ENCODE results near the gene COX5A. TPM values are rescaled to one million over a fixed set of nuclear protein-coding genes. Genes with fewer than 3 reads are reported as not detected.

The COX5A gene
- total RNA-seq, 2 experiments from 2014 or later = 168 to 391 TPM

- CTCF ChIA-PET (ENCODE audit: unreplicated experiment) = no interaction called here
These were observed 26.9 kb upstream of the COX5A start for GRCh38 chr15:74964794-74965193.

GRCh38 chr15:74963213-74963612 lies 25.3 kb upstream of the COX5A start:
- ChIA-PET POLR2A (interaction anchor here (0.6 kb wide), 1 partner anchor 47 kb away, joined by 3 read pairs; no protein-coding TSS in a partner anchor), CTCF (ENCODE audit: unreplicated experiment) (no interaction called here)
- Histone ChIP-seq H3K4me2 (ENCODE audit: low read length) (no peak overlapping the region), H3K9me3 (ENCODE audit: low read length) (no peaks in the 10 kb centered on the region), H3K4me3 (ENCODE audit: low read depth, low read length, poor library complexity, severe bottlenecking) (no peak overlapping the region), H3K9me2 (ENCODE audit: insufficient read depth, low read length) (no peaks in the 10 kb centered on the region), H4K20me1 (ENCODE audit: insufficient read depth, low read length) (no peaks in the 10 kb centered on the region), H3K27ac (ENCODE audit: low read depth, low read length, poor library complexity, severe bottlenecking) (no peak overlapping the region), H2AFZ (ENCODE audit: low read length) (no peak overlapping the region), H3K4me1 (ENCODE audit: insufficient read depth, low read length, poor library complexity, severe bottlenecking) (peaks cover 29% of the 10 kb centered on the region), H3K79me2 (ENCODE audit: insufficient read depth, low read depth, low read length) (no peaks in the 10 kb centered on the region), H3K36me3 (ENCODE audit: insufficient read depth, low read length) (no peaks in the 10 kb centered on the region)
- DNase-seq (ENCODE audit: low spot score) = no peak
- TF ChIP-seq EZH2phosphoT487 (IDR thresholded peaks at IDR 0.05; ENCODE audit: borderline replicate concordance, low read depth, low read length) (no peak), CTCF (conservative IDR thresholded peaks at IDR 0.05; ENCODE audit: low read length) (no peak)
- intact Hi-C loops (cut with micrococcal nuclease; ENCODE audit: unreplicated experiment) = loop anchor here (5.0 kb wide), 1 partner anchor 216 kb away; the partner anchor contains the start of gene CYP1A2
- BruUV-seq (replicated peaks) = no TSS peak

More at GRCh38 chr15:74964794-74965193, 26.9 kb upstream of the COX5A start:
- Histone ChIP-seq H3K79me2 (ENCODE audit: insufficient read depth, low read depth, low read length) (no peaks in the 10 kb centered on the region), H3K4me2 (ENCODE audit: low read length) (no peak overlapping the region), H4K20me1 (ENCODE audit: insufficient read depth, low read length) (no peaks in the 10 kb centered on the region), H3K9me2 (ENCODE audit: insufficient read depth, low read length) (no peaks in the 10 kb centered on the region), H3K4me1 (ENCODE audit: insufficient read depth, low read length, poor library complexity, severe bottlenecking) (peaks cover 24% of the 10 kb centered on the region), H3K27ac (ENCODE audit: low read depth, low read length, poor library complexity, severe bottlenecking) (no peak overlapping the region), H3K9me3 (ENCODE audit: low read length) (no peaks in the 10 kb centered on the region), H3K4me3 (ENCODE audit: low read depth, low read length, poor library complexity, severe bottlenecking) (no peak overlapping the region), H3K36me3 (ENCODE audit: insufficient read depth, low read length) (no peaks in the 10 kb centered on the region), H2AFZ (ENCODE audit: low read length) (no peak overlapping the region)
- BruUV-seq (replicated peaks) = no TSS peak
- POLR2A ChIA-PET = no interaction called here
- intact Hi-C loops (cut with micrococcal nuclease; ENCODE audit: unreplicated experiment) = loop anchor here (5.0 kb wide), 1 partner anchor 217 kb away; the partner anchor contains the start of gene CYP1A2
- no peak for TF ChIP-seq CTCF (conservative IDR thresholded peaks at IDR 0.05; ENCODE audit: low read length)
- TF ChIP-seq EZH2phosphoT487 (IDR thresholded peaks at IDR 0.05; ENCODE audit: borderline replicate concordance, low read depth, low read length) = no peak
- DNase-seq (ENCODE audit: low spot score) = no peak

- H4K20me1 ChIP-seq (ENCODE audit: insufficient read depth, low read length) = no peaks in the 10 kb centered on the region
- H3K4me1 ChIP-seq (ENCODE audit: insufficient read depth, low read length, poor library complexity, severe bottlenecking) = peaks cover 28% of the 10 kb centered on the region
- H3K4me2 ChIP-seq (ENCODE audit: low read length) = no peak overlapping the region
- BruUV-seq (replicated peaks) = no TSS peak
- TF ChIP-seq EZH2phosphoT487 (IDR thresholded peaks at IDR 0.05; ENCODE audit: borderline replicate concordance, low read depth, low read length) = no peak
- TF ChIP-seq CTCF (conservative IDR thresholded peaks at IDR 0.05; ENCODE audit: low read length) = no peak
- no peak for DNase-seq (ENCODE audit: low spot score)
- no peaks in the 10 kb centered on the region for H3K9me3 ChIP-seq (ENCODE audit: low read length)
- H3K27ac ChIP-seq (ENCODE audit: low read depth, low read length, poor library complexity, severe bottlenecking) = no peak overlapping the region
- H3K9me2 ChIP-seq (ENCODE audit: insufficient read depth, low read length) = no peaks in the 10 kb centered on the region
- ChIA-PET CTCF (ENCODE audit: unreplicated experiment) (no interaction called here), POLR2A (no interaction called here)
- H3K36me3 ChIP-seq (ENCODE audit: insufficient read depth, low read length) = no peaks in the 10 kb centered on the region
- no peak overlapping the region for H2AFZ ChIP-seq (ENCODE audit: low read length)
- no peak overlapping the region for H3K4me3 ChIP-seq (ENCODE audit: low read depth, low read length, poor library complexity, severe bottlenecking)
- no peaks in the 10 kb centered on the region for H3K79me2 ChIP-seq (ENCODE audit: insufficient read depth, low read depth, low read length)
- intact Hi-C loops (cut with micrococcal nuclease; ENCODE audit: unreplicated experiment) = loop anchor here (5.0 kb wide), 1 partner anchor 215 kb away; the partner anchor contains the start of gene CYP1A2
These were observed 24.8 kb upstream of the COX5A start for GRCh38 chr15:74962671-74963070.
